K562 (cell line): ENCODE data around the gene TBX1. TPM values are rescaled to one million over a fixed set of nuclear protein-coding genes. Genes with fewer than 3 reads are reported as not detected.
A peak's percentile ranks its signal among the peaks of the same experiment; 100 is the strongest.

Experiments used
- ATAC-seq: fragments of 200-7000 bp; cut with Tn5 transposase; 3 replicates; pipeline ENCODE4 v1.9.1; 2020; ENCODE audit warnings: moderate library complexity
- BruUV-seq: library from RNA; stranded (reverse); fragments of 400-500 nt; replicated peaks from 2 replicates; lab custom pipeline; 2021; lab: Mats Ljungman, UMichigan
- CTCF ChIA-PET: fragments of 300-600 bp; formaldehyde crosslinking; extraction: SDS; loops from one replicate; lab custom pipeline; 2021; ENCODE audit warnings: low intra/inter-chr PET ratio; lab: Yijun Ruan, JAX
- POLR2A ChIA-PET: fragments of 300-600, 350-650 bp; sonication (Branson Sonifier 250); formaldehyde crosslinking; extraction: SDS; loops from one replicate; lab custom pipeline; 2021; ENCODE audit warnings: antibody characterized with exemption, inconsistent platforms; lab: Yijun Ruan, JAX
- DNase-seq, 4 experiments: peaks; one replicate each; pipeline versions ENCODE4 v3.0.0 to v3.0.0-alpha.2; 2011 to 2018; ENCODE audit warnings: low spot score in 3 of 4, mixed read lengths in 3 of 4; ENCODE audit errors: extremely low read depth in 1 of 4
- FAIRE-seq: peaks from 2 replicates; lab custom pipeline; 2011; peaks lifted over from hg19 to GRCh38; lab: Jason Lieb, UNC
- H2AFZ ChIP-seq: 2 replicates; pipeline ENCODE4 v1.6.0; 2011; ENCODE audit warnings: low read depth, low read length, control low read depth, inconsistent platforms
- H3K27ac ChIP-seq: fragments of 200-600 bp; 3 replicates; pipeline ENCODE4 v1.8.0; 2011; ENCODE audit warnings: low read depth, mild to moderate bottlenecking, control low read depth, inconsistent platforms, low read length, moderate library complexity, mixed read lengths; ENCODE audit errors: extremely low read depth
- H3K27me3 ChIP-seq, 2 experiments: fragments of 300-600 bp in 1 of 2; 2 replicates in 1 of 2; 3 replicates in 1 of 2; pipeline versions ENCODE4 v1.6.0 to v1.8.0; 2011; ENCODE audit warnings: inconsistent platforms in 2 of 2, low read length in 2 of 2, mild to moderate bottlenecking in 1 of 2, mixed read lengths in 1 of 2, moderate library complexity in 1 of 2; ENCODE audit not compliant: control insufficient read depth in 2 of 2, insufficient read depth in 2 of 2
- H3K36me3 ChIP-seq: fragments of 300-600 bp; 3 replicates; pipeline ENCODE4 v1.8.0; 2011; ENCODE audit warnings: mild to moderate bottlenecking, low read length, inconsistent platforms; ENCODE audit not compliant: control insufficient read depth, insufficient read depth
- H3K4me1 ChIP-seq, 2 experiments: fragments of 200-600 bp in 1 of 2; replicated peaks in 1 of 2; 2 replicates in 1 of 2; 3 replicates in 1 of 2; pipeline versions ENCODE4 v1.5.1 to v1.8.0; 2011; ENCODE audit warnings: inconsistent platforms in 2 of 2, low read length in 2 of 2, mild to moderate bottlenecking in 1 of 2, mixed read lengths in 1 of 2, moderate library complexity in 1 of 2; ENCODE audit not compliant: control insufficient read depth in 2 of 2, insufficient read depth in 2 of 2
- H3K4me2 ChIP-seq: 2 replicates; pipeline ENCODE4 v1.6.1; 2011; ENCODE audit warnings: low read length, control low read depth, inconsistent platforms, mixed read lengths; ENCODE audit not compliant: insufficient read depth
- H3K4me3 ChIP-seq: fragments of 200-600 bp; sonication (generic), shearing (Covaris generic); 2 replicates; pipeline ENCODE4 v1.5.1; 2016; ENCODE audit warnings: control low read depth, inconsistent platforms
- H3K79me2 ChIP-seq: fragments of 200-600 bp; 3 replicates; pipeline ENCODE4 v1.8.0; 2011; ENCODE audit warnings: low read length, inconsistent platforms; ENCODE audit not compliant: control insufficient read depth, insufficient read depth
- H3K9ac ChIP-seq, 2 experiments: 2 replicates each; pipeline versions ENCODE4 v1.6.0 to v1.6.1; 2011; ENCODE audit warnings: low read depth in 2 of 2, low read length in 2 of 2, control low read depth in 1 of 2, inconsistent platforms in 1 of 2, mild to moderate bottlenecking in 1 of 2, mixed read lengths in 1 of 2; ENCODE audit not compliant: insufficient read depth in 1 of 2
- H3K9me1 ChIP-seq: one replicate; pipeline ENCODE4 v1.6.0; 2011; ENCODE audit warnings: inconsistent platforms, mild to moderate bottlenecking, low read length, moderate library complexity; ENCODE audit not compliant: control insufficient read depth, insufficient read depth
- H3K9me3 ChIP-seq: replicated peaks from 2 replicates; pipeline ENCODE4 v1.5.1; 2011; ENCODE audit warnings: low read depth, low read length, inconsistent platforms; ENCODE audit not compliant: control insufficient read depth, insufficient read depth
- H4K20me1 ChIP-seq: replicated peaks from 2 replicates; pipeline ENCODE4 v1.6.1; 2011; ENCODE audit warnings: low read length, inconsistent platforms, mixed read lengths; ENCODE audit not compliant: control insufficient read depth, insufficient read depth
- ARID4B ChIP-seq: sonication (generic); formaldehyde crosslinking; IDR thresholded peaks from 2 replicates; pipeline ENCODE4 v1.8.0; 2022; ENCODE audit warnings: mild to moderate bottlenecking, missing genetic modification reagents
- CEBPB ChIP-seq: fragments of 450-650 bp; IDR thresholded peaks from 2 replicates; pipeline ENCODE4 v1.6.1; 2016; ENCODE audit warnings: missing genetic modification characterization, missing compliant biosample characterization
- CSDE1 ChIP-seq, 2 experiments: fragments of 450-650 bp; IDR thresholded peaks; 2 replicates each; pipeline ENCODE4 v1.6.1; 2016; ENCODE audit warnings: mild to moderate bottlenecking in 1 of 2
- CTCF ChIP-seq, 3 experiments: IDR thresholded peaks in 2 of 3; conservative IDR thresholded peaks in 1 of 3; 2 replicates each; pipeline ENCODE4 v1.5.1; 2011 to 2012; ENCODE audit warnings: low read length in 3 of 3, mild to moderate bottlenecking in 3 of 3, control low read depth in 2 of 3, improper control_type of control experiment in 1 of 3, inconsistent platforms in 1 of 3, low read depth in 1 of 3, mixed read lengths in 1 of 3, moderate library complexity in 1 of 3; ENCODE audit not compliant: insufficient read depth in 2 of 3
- DLX4 ChIP-seq: fragments of 250-450 bp; sonication (Bioruptor Pico); IDR thresholded peaks from 2 replicates; pipeline ENCODE4 v1.6.1; 2021; ENCODE audit warnings: mild to moderate bottlenecking
- HMGN3 ChIP-seq: IDR thresholded peaks from 2 replicates; pipeline ENCODE4 v1.6.1; 2011; ENCODE audit warnings: borderline replicate concordance, low read depth, mild to moderate bottlenecking, mixed read lengths, low read length; ENCODE audit not compliant: insufficient read length; ENCODE audit errors: extremely low read depth
- MEF2A ChIP-seq: IDR thresholded peaks from 2 replicates; pipeline ENCODE4 v1.6.1; 2011; ENCODE audit warnings: low read depth, mild to moderate bottlenecking, low read length, moderate library complexity; ENCODE audit not compliant: control insufficient read depth
- POLR2H ChIP-seq: IDR thresholded peaks from 2 replicates; pipeline ENCODE4 v1.6.1; 2016; ENCODE audit warnings: missing genetic modification characterization, low read depth, mild to moderate bottlenecking, control low read depth, missing compliant biosample characterization, moderate library complexity
- RBM17 ChIP-seq: fragments of 200-400 bp; formaldehyde crosslinking; IDR thresholded peaks from 2 replicates; pipeline ENCODE4 v1.6.1; 2017; ENCODE audit warnings: low read depth, mild to moderate bottlenecking, low read length, borderline replicate concordance
- SAP30 ChIP-seq: fragments of 200-600 bp; sonication (generic); IDR thresholded peaks from 2 replicates; pipeline ENCODE4 v1.6.1; 2012; ENCODE audit warnings: borderline replicate concordance, low read depth, mild to moderate bottlenecking, moderate library complexity, low read length, control low read depth, inconsistent platforms; ENCODE audit not compliant: insufficient read depth, poor library complexity, severe bottlenecking
- SPI1 ChIP-seq: IDR thresholded peaks from 2 replicates; pipeline ENCODE4 v1.6.1; 2011; ENCODE audit warnings: low read depth, low read length, control low read depth, borderline replicate concordance
- TBL1XR1 ChIP-seq, 2 experiments: IDR thresholded peaks; 2 replicates each; pipeline ENCODE4 v1.6.1; 2012; ENCODE audit warnings: improper control_type of control experiment in 2 of 2, low read length in 2 of 2, mild to moderate bottlenecking in 1 of 2
- ZBTB17 ChIP-seq: fragments of 450-650 bp; formaldehyde crosslinking; IDR thresholded peaks from 2 replicates; pipeline ENCODE4 v1.4.0; 2020; ENCODE audit warnings: mild to moderate bottlenecking
- ZNF224 ChIP-seq: sonication (generic); formaldehyde crosslinking; IDR thresholded peaks from 2 replicates; pipeline ENCODE4 v1.8.0; 2022; ENCODE audit warnings: mild to moderate bottlenecking, missing genetic modification reagents
- ZNF707 ChIP-seq: fragments of 250-450 bp; sonication (Bioruptor Pico); conservative IDR thresholded peaks from 2 replicates; pipeline ENCODE4 v1.8.0; 2022; ENCODE audit warnings: inconsistent platforms, mild to moderate bottlenecking, moderate library complexity
- WGBS: fragments of 100-300 bp; shearing (Covaris generic); methylation state at CpG from one replicate; pipeline ENCODE4 v1.1.6; 2016; ENCODE audit warnings: low coverage, mixed read lengths; ENCODE audit not compliant: insufficient coverage; ENCODE audit errors: missing lambda C conversion rate; 5-methylcytosine and 5-hydroxymethylcytosine counted together
- in situ Hi-C: fragments of 300-500 bp; cut with MboI; formaldehyde crosslinking; loops from 4 replicates; pipeline ENCODE4 v1.15.0; 2018; ENCODE audit warnings: inconsistent platforms, mixed read lengths
- intact Hi-C: fragments of 100-400 bp; cut with micrococcal nuclease; formaldehyde crosslinking; loops from 2 replicates; pipeline ENCODE4 v1.14.2; 2022
- polyA plus RNA-seq, 8 experiments: library from polyadenylated mRNA; depleted of rRNA in 4 of 8; stranded (reverse) in 5 of 8; unstranded in 3 of 8; fragments of >200 nt; fragmentation: Nextera tagmentation in 2 of 8; fragmentation: Illumina TruSeq in 1 of 8; extraction: Ambion mirVana in 2 of 8; extraction: Trizol in 1 of 8; gene quantifications; 2 replicates each; pipeline versions ENCODE4 v1.2.1 to v1.2.3, GENCODE V29; 2011 to 2014; ENCODE audit warnings: inconsistent platforms in 1 of 8, missing spikeins in 1 of 8
- total RNA-seq, 7 experiments: library from RNA; depleted of rRNA in 6 of 7; stranded (reverse); fragments of >200 nt in 6 of 7; fragmentation: Illumina TruSeq in 2 of 7; extraction: Trizol in 2 of 7; gene quantifications; 2 replicates each; pipeline versions ENCODE4 v1.2.1 to v1.2.3, GENCODE V29; 2011 to 2021; ENCODE audit warnings: low replicate concordance in 1 of 7

The TBX1 gene
- total and polyA plus RNA-seq, 9 of the 15 experiments (the other 6 are each of a cell fraction or from before 2014, with no cell fraction given), result 0.07 to 35.0 (median 3.9) TPM

- no peak overlapping the region for H2AFZ ChIP-seq
- DNase-seq, result no peak
- H3K27me3 ChIP-seq, result peaks cover 0 to 14% of the 10 kb centered on the region in 2 experiments; a peak in 2 of 5 replicates
- 70% methylated on average over 12 of the region's 12 CpGs for WGBS
- intact Hi-C loops (no loop called here), in situ Hi-C loops (no loop called here)
- H3K9ac ChIP-seq, result peak overlapping the region in 1 of 2 experiments; percentile 65; a peak in 2 of 4 replicates
- no peak overlapping the region for H3K4me3 ChIP-seq
- H3K36me3 ChIP-seq, result peaks cover 8% of the 10 kb centered on the region; the same call in 1 of the 3 replicates
- POLR2A ChIA-PET, result interaction anchor here (0.6 to 12.4 kb wide), 13 partner anchors 8 to 137 kb away, joined by 3 to 205 read pairs (median 5); partner anchors contain the start of gene TBX1
- no peak overlapping the region for H3K4me2 ChIP-seq
- CTCF ChIA-PET, result no interaction called here
- H3K4me1 ChIP-seq, result peaks cover 22 to 86% of the 10 kb centered on the region in 2 experiments
- ATAC-seq, result no peak
- BruUV-seq, result no TSS peak
- H3K9me1 ChIP-seq, result no peaks in the 10 kb centered on the region
- 0 out of 2 replicates have a peak, but pooled peaks cover 3% of the 10 kb centered on the region for H4K20me1 ChIP-seq
- H3K27ac ChIP-seq, result no peak overlapping the region
- FAIRE-seq, result no peak
- H3K9me3 ChIP-seq, result no peaks in the 10 kb centered on the region
- no peaks in the 10 kb centered on the region for H3K79me2 ChIP-seq
- TF ChIP-seq ARID4B, result no peak
- TF ChIP-seq CTCF (IDR thresholded peaks at IDR 0.05 in 2 of 3, conservative IDR thresholded peaks at IDR 0.05 in 1 of 3; ENCODE audit: insufficient read depth in 2 of 3, low read depth in 1 of 3, low read length in 3 of 3), result 0 out of 6 replicates have a peak, but pooled peaks of 1 of the 3 experiments have one; percentile 2
- TF ChIP-seq SPI1, result no peak
- no peak for TF ChIP-seq ZBTB17
- TF ChIP-seq SAP30, result peak; percentile 39
- no peak for TF ChIP-seq MEF2A
- no peak for TF ChIP-seq ZNF224
- no peak for TF ChIP-seq DLX4 (CRISPR knock-in tag)
- no peak for TF ChIP-seq POLR2H
- no peak for TF ChIP-seq RBM17
- peak; percentile 38 for TF ChIP-seq HMGN3
- no peak for TF ChIP-seq ZNF707 (CRISPR knock-in tag)
- no peak for TF ChIP-seq CSDE1 (IDR thresholded peaks at IDR 0.05)
- no peak for TF ChIP-seq TBL1XR1 (IDR thresholded peaks at IDR 0.05; ENCODE audit: low read length in 2 of 2)
- no peak for TF ChIP-seq CEBPB (tag)
Measured at GRCh38 chr22:19769393-19769715, 8.8 kb downstream of the TBX1 start.
